Measurements from ENCODE around the gene NOC4L.

DNA sequence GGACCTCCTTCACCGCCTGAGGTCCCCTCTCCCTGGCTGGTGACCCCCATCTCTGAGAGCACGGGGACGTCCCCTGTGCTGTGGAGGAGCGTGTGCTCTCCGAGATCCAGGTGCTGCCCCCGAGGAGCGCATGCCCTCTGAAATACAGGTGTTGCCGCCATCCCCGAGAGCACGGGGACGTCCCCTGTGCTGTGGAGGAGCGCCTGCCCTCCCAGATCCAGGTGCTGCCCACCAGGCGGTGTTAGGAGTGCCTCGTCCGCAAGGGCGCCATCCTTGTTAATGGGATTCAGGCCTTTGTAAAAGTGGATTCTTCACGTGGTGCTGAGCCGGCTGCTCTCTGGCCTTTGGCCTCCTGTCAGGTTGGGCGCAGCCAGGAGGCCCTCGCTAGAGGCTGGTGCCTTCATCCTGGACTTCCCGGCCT is 10.1 kb downstream of the NOC4L start:
- TF ChIP-seq HDGF (IDR thresholded peaks at IDR 0.05; ENCODE audit: borderline replicate concordance), result no peak
- TF ChIP-seq SP1 (IDR thresholded peaks at IDR 0.05), result no peak
- no peak for TF ChIP-seq NFRKB (IDR thresholded peaks at IDR 0.05)
- TF ChIP-seq ELF4 (IDR thresholded peaks at IDR 0.05), result no peak
- no peak for TF ChIP-seq FOXM1 (IDR thresholded peaks at IDR 0.05; ENCODE audit: borderline replicate concordance)
- TF ChIP-seq FOXK2 (IDR thresholded peaks at IDR 0.05), result no peak
- no peak for TF ChIP-seq ARNT (IDR thresholded peaks at IDR 0.05)
- TF ChIP-seq LEF1 (IDR thresholded peaks at IDR 0.05; ENCODE audit: borderline replicate concordance), result no peak
- TF ChIP-seq FOXA1 (IDR thresholded peaks at IDR 0.05), result no peak
- no peak for TF ChIP-seq L3MBTL2 (conservative IDR thresholded peaks at IDR 0.05)
- TF ChIP-seq SUZ12 (IDR thresholded peaks at IDR 0.05), result no peak
